Adrenal gland (tissue), 12 donors: ENCODE results near the gene CEBPB. TPM values are rescaled to one million over a fixed set of nuclear protein-coding genes. Genes with fewer than 3 reads are reported as not detected.

Source experiments
- DNase-seq, 7 donors: peaks; one replicate each; pipeline ENCODE4 v3.0.0-alpha.2; 2019 to 2020
- H3K27ac ChIP-seq, 5 donors: fragments of 200-600 bp; sonication (generic) in 4 of 5; 1 replicate in 3 of 5; 2 replicates in 2 of 5; pipeline versions ENCODE4 v1.5.1 to v1.8.0; 2016 to 2020; ENCODE audit warnings: mild to moderate bottlenecking in 1 of 5
- H3K27me3 ChIP-seq: fragments of 200-600 bp; 2 replicates; pipeline ENCODE4 v1.8.0; 2021
- H3K36me3 ChIP-seq, 2 donors: fragments of 200-600 bp; replicated peaks in 1 of 2; 1 replicate in 1 of 2; 2 replicates in 1 of 2; pipeline versions ENCODE4 v1.5.1 to v1.8.0; 2018 to 2022
- H3K4me1 ChIP-seq, 2 donors: fragments of 200-600 bp; replicated peaks in 1 of 2; 1 replicate in 1 of 2; 2 replicates in 1 of 2; pipeline versions ENCODE4 v1.5.1 to v1.8.0; 2018 to 2021
- H3K4me3 ChIP-seq, 4 donors: fragments of 200-600 bp; sonication (generic) in 3 of 4; one replicate each; pipeline ENCODE4 v1.5.1; 2016 to 2018
- H3K9me3 ChIP-seq, 3 donors: fragments of 200-600 bp; sonication (generic) in 1 of 3; replicated peaks in 1 of 3; 1 replicate in 2 of 3; 2 replicates in 1 of 3; pipeline versions ENCODE4 v1.5.1 to v1.8.0; 2016 to 2021
- CTCF ChIP-seq, 6 experiments: fragments of 450-650 bp in 4 of 6; fragments of 200-600 bp in 2 of 6; sonication (generic) in 1 of 6; IDR thresholded peaks; 1 replicate in 5 of 6; 2 replicates in 1 of 6; pipeline versions ENCODE4 v1.5.1 to v1.8.0; 2016 to 2021; ENCODE audit warnings: antibody characterized with exemption in 6 of 6, mild to moderate bottlenecking in 2 of 6, moderate library complexity in 1 of 6
- POLR2A ChIP-seq, 2 donors: fragments of 450-650 bp; IDR thresholded peaks; one replicate each; pipeline ENCODE4 v1.6.1; 2017; ENCODE audit warnings: antibody characterized with exemption in 2 of 2, mild to moderate bottlenecking in 2 of 2, moderate library complexity in 1 of 2
- WGBS, 4 donors: extraction: QIAGEN DNeasy Blood & Tissue Kit in 2 of 4; methylation state at CpG; one replicate each; pipeline versions ENCODE4 v1.1.5 to v1.1.7; 2013 to 2017; 5-methylcytosine and 5-hydroxymethylcytosine counted together
- intact Hi-C, 2 donors: fragments of 100-400 bp; cut with DNase I; formaldehyde crosslinking; loops; one replicate each; pipeline versions ENCODE4 v1.14.1 to v1.15.0; 2022 to 2023
- polyA plus RNA-seq, 3 donors: library from polyadenylated mRNA; stranded (reverse); fragments of 200-250 nt in 2 of 3; fragments of 350-450 nt in 1 of 3; fragmentation: Illumina TruSeq in 1 of 3; extraction: RNeasy Lipid Tissue Mini Kit (QIAGEN cat#74804) in 1 of 3; gene quantifications; one replicate each; pipeline ENCODE4 v1.2.3, GENCODE V29; 2013 to 2014
- total RNA-seq, 9 donors: library from RNA; depleted of rRNA in 4 of 9; stranded (reverse); fragments of >200 nt in 4 of 9; fragments of 120-200 nt in 1 of 9; fragmentation: NEBNext Ultra II Directional in 1 of 9; extraction: Animal tissue kit (Norgen Biotek cat#: 25700) in 1 of 9; gene quantifications; one replicate each; pipeline versions ENCODE4 v1.1.0 to v1.2.4, GENCODE V29; 2013 to 2023
- donor health status: healthy with polysubstance abuse.
- donor health status: Bipolar disorder and iron deficiency.
- donor health status: DM: yes; HTN: yes; CAD: no.
- donor health status: DM: no; HTN: no; CAD: no.
- donor health status: DM: no; HTN: no; CAD: no.
- donor health status: DM: yes; HTN: yes; CAD: no.

CEBPB gene
- total and polyA plus RNA-seq, 12 donors: 14.9 to 272 (median 207) TPM

DNA sequence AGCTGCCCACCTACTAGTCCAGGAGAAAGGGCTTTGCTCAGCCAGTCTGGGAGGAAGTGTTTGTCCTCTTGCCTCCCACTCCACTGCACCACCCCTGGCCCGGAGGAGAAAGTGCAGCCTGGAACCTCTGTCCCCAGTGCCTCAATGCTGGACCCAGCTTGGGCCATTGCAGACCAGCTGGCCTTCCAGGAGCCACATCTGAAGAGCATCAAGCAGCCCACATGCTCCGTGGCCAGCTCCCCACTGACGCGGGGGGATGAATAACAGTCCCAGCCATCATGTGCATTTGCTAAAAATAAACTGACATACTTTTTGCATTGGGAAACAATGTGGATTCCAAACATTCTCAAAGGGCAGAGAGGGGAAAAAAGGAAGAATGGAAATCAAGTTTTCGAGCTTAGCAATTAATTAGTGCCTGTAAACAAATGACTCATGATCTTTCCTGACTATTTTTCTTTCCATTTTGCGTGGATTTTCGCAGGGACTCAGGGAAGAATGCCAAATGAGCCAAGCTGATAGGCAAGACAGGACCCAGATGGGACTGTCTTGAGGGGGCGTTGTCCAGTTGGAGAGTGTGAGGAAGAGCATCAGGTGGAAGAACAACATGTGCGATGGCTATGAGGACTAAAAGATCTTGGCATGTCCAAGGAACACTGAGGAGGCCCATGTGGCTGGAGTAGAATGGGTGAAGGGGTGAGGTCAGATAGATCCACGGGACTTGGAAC is 34.1 kb downstream of the CEBPB start:
- intact Hi-C loops: no loop called here
- Histone ChIP-seq H3K27me3 (no peaks in the 10 kb centered on the region), H3K36me3 (no peaks in the 10 kb centered on the region), H3K27ac (peak overlapping the region; percentile 59 to 93 (median 77)), H3K9me3 (no peaks in the 10 kb centered on the region), H3K4me3 (no peak overlapping the region), H3K4me1 (peaks cover 17 to 37% of the 10 kb centered on the region in 2 donors)
- WGBS, 4 donors: 37 to 43% (median 39%) methylated on average over 10 of the region's 10 CpGs
- TF ChIP-seq CTCF (IDR thresholded peaks at IDR 0.05): peak in 5 of 6 experiments; percentile 17 to 50 (median 22)
- peak in 1 of 2 donors; percentile 51 for TF ChIP-seq POLR2A (IDR thresholded peaks at IDR 0.05)
- DNase-seq: peak; percentile 63 to 90 (median 88)

GRCh38 chr20:50226093-50226974 is 35.7 kb downstream of the CEBPB start:
- WGBS, 4 donors: 36 to 54% (median 47%) methylated on average over 9 to 13 of the region's 13 CpGs
- H3K27ac ChIP-seq: peak overlapping the region in 3 of 5 donors; percentile 59 to 93 (median 89)
- H3K4me3 ChIP-seq: no peak overlapping the region
- no peaks in the 10 kb centered on the region for H3K9me3 ChIP-seq
- intact Hi-C loops: no loop called here
- DNase-seq: peak; percentile 61 to 85 (median 73)
- H3K27me3 ChIP-seq: no peaks in the 10 kb centered on the region
- TF ChIP-seq POLR2A (IDR thresholded peaks at IDR 0.05) (no peak), CTCF (IDR thresholded peaks at IDR 0.05) (no peak)
- H3K4me1 ChIP-seq: peaks cover 17 to 33% of the 10 kb centered on the region in 2 donors
- no peaks in the 10 kb centered on the region for H3K36me3 ChIP-seq

DNA sequence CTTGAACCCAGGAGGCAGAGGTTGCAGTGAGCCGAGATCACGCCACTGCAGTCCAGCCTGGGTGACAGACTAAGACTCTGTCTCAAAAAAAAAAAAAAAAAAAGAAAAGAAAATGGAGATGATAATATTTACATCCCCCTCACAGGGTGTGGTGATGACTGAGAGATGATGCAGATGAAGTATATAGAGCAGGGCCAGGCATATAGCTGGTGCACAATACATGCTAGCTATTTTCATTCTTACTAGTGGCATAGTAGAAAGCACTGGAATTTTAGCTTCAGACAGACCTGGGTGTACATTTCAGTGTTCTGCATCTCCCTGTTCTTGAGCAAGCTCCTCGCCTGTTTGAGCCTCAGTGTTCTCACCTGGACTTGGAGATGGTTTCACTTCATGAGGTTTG is 36.9 kb downstream of the CEBPB start:
- 74 to 93% (median 87%) methylated on average over 3 of the region's 3 CpGs for WGBS, 4 donors
- Histone ChIP-seq H3K4me1 (peaks cover 17 to 31% of the 10 kb centered on the region in 2 donors), H3K27me3 (no peaks in the 10 kb centered on the region), H3K27ac (no peak overlapping the region), H3K36me3 (no peaks in the 10 kb centered on the region), H3K4me3 (no peak overlapping the region), H3K9me3 (no peaks in the 10 kb centered on the region)
- no peak for TF ChIP-seq CTCF (IDR thresholded peaks at IDR 0.05)
- TF ChIP-seq POLR2A (IDR thresholded peaks at IDR 0.05): no peak
- intact Hi-C loops: no loop called here
- DNase-seq: no peak

GRCh38 chr20:50229156-50229607 is 38.6 kb downstream of the CEBPB start:
- intact Hi-C loops: no loop called here
- H3K9me3 ChIP-seq: no peaks in the 10 kb centered on the region

More at GRCh38 chr20:50229156-50229607, 38.6 kb downstream of the CEBPB start:
- DNase-seq: no peak
- H3K27me3 ChIP-seq: no peaks in the 10 kb centered on the region
- TF ChIP-seq CTCF (IDR thresholded peaks at IDR 0.05) (no peak), POLR2A (IDR thresholded peaks at IDR 0.05) (no peak)
- H3K36me3 ChIP-seq: no peaks in the 10 kb centered on the region
- WGBS, 4 donors: 89 to 91% (median 90%) methylated on average over 10 of the region's 10 CpGs
- H3K4me1 ChIP-seq: peaks cover 17 to 28% of the 10 kb centered on the region in 2 donors
- H3K4me3 ChIP-seq: no peak overlapping the region
- H3K27ac ChIP-seq: no peak overlapping the region
